ENCODE measurements around the gene HSD3B7.
A peak's percentile ranks its signal among the peaks of the same experiment; 100 is the strongest.

Gene HSD3B7

GRCh38 chr16:31031276-31031675, 46.3 kb downstream of the HSD3B7 start:
- no peak for DNase-seq

- DNase-seq: peak; percentile 63
Observed at GRCh38 chr16:31032736-31033708, 48.0 kb downstream of the HSD3B7 start, which contains the start of gene STX4. STX4 (plus strand) TSS chr16:31033558; CDS start chr16:31033806, 248 bp downstream.

GRCh38 chr16:31033709-31034492, 48.9 kb downstream of the HSD3B7 start:
- DNase-seq: peak; percentile 10

GRCh38 chr16:31036691-31037090, 51.7 kb downstream of the HSD3B7 start:
- DNase-seq: no peak
